ENCODE data around the gene DENND4A.
"Not testable (repeated sequence)": the region's sequence is repeated elsewhere in the genome, so short reads cannot be mapped to it uniquely, and the experiment has no call there.

Gene DENND4A

GRCh38 chr15:65818927-65819562, 27.0 kb upstream of the DENND4A start:
- DNase-seq = peak; percentile 29

DNA sequence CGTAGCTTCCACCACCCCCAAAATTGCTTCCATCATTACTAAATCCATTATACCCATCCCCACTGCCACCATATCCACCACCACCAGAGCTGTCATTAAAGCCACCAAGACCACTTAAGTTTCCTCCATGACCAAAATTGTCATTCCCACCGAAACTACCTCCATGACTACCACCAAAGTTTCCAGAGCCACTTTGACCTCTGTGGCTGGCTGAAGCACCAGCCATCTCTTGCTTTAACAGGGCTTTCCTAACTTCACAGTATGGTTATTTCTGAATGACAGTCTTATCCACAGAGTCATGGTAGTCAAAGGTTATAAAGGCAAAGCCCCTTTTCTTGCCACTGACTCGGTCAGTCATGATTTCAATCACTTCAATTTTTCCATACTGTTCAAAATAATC, 24.3 kb upstream of the DENND4A start:
- DNase-seq = no peak

DNA sequence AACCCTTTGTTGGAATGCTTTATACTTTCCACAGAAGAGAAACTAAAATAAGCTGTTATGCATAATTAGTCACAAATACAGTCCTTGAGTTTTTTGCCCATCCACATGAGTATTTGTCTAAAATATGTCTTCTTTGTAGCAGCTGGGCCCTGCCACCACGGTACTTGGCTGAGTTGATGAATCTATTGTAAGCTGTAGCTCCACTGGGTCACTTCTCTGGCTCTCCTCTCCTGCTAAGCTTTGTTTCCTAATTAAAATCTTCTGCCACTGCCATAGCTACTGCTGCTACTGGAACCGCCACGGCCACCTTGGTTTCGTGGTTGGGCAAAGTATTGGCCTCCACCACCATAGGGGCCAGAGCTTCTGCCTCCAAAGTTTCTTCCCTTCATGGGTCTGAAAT, 23.9 kb upstream of the DENND4A start:
- DNase-seq = not testable (repeated sequence)

GRCh38 chr15:65814271-65814670, 22.2 kb upstream of the DENND4A start:
- DNase-seq = not testable (repeated sequence)

- no peak for DNase-seq
These were observed 20.8 kb upstream of the DENND4A start for GRCh38 chr15:65812916-65813315.

- no peak for DNase-seq
These were observed 20.4 kb upstream of the DENND4A start for GRCh38 chr15:65812467-65812866.

GRCh38 chr15:65811835-65812234, 19.7 kb upstream of the DENND4A start:
- DNase-seq = no peak

DNA sequence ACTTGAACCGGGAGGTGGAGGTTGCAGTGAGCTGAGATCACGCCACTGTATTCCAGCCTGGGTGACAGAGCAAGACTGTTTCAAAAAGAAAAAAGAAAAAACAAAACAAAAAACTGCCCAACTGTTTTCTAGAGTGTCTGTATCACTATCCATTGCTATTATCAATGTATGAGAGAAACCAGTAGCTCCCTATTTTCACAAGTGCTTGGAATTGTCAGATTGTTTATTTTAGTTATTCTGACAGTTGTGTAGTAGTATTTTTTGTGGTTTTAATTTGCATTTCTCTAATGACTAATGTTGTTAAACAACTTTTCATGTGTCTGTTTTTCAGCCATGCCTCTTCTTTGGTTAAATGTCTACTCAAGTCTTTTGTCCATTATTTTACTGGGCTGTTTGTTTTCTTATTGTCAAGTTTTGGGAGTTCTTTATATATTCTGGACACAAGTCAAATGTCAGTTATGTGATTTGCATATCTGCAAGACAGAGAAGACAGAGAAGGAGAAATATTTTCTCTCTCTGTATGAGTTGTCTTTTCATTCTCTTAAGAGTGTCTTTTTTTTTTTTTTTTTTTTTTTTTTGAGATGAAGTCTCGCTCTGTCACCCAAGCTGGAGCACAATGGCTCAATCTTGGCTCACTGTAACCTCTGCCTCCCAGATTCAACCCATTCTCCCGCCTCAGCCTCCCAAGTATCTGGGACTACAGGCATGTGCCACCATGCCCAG, 19.1 kb upstream of the DENND4A start:
- not testable (repeated sequence) for DNase-seq

DNA sequence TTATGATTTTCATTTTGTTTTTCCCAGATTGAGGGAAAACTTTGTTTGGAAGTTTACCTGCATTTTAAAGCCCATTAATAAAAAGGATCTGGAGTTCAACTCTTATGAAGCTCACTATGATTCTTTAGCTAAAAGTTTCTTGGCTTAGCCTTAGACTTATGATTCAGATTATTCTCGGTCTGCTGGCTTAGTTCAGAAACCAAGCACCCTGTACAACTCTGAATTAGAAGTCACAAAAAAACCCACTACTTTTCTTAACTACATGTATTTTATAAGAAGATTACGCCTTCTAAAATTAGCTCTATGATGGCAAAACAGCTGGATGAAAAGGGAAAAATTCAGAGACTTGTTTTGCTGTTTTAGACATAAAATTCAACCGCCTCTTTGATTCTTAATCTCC, 14.3 kb upstream of the DENND4A start:
- no peak for DNase-seq

DNA sequence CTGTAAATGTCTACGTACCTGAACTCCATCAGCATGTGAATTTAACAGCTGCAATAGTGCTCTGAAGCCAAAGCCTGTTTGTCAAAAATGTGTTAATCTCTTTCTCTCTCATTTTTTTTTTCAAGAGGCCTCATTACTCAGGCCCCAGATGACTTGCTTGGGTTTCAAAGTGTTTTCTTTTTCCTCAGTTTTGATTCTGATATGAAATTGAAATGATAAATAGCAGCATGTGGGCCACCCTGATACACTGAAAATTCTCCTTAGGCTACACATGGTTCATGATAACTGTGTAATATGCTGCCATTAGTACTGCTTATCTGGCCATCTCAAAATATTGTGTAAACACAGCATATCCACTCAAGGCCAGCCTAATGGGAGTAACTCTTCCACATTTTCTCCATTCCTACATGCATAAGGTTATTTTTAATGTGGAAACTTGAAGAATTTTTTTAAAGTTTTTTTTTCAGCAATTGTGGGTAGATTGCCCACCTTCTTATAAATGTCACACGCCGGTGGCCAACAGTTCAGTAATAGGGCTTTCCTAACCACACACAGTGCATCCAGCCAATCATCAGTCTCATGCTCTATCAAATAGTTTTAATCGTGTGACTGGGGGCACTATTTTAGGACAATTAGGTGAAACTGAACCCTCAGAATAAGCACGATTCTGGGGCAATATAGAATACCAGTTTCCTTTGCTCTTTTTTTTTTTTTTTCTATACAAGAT, 13.1 kb upstream of the DENND4A start:
- DNase-seq = no peak

- DNase-seq = no peak
These were observed 12.3 kb upstream of the DENND4A start for GRCh38 chr15:65804252-65804931.

DNA sequence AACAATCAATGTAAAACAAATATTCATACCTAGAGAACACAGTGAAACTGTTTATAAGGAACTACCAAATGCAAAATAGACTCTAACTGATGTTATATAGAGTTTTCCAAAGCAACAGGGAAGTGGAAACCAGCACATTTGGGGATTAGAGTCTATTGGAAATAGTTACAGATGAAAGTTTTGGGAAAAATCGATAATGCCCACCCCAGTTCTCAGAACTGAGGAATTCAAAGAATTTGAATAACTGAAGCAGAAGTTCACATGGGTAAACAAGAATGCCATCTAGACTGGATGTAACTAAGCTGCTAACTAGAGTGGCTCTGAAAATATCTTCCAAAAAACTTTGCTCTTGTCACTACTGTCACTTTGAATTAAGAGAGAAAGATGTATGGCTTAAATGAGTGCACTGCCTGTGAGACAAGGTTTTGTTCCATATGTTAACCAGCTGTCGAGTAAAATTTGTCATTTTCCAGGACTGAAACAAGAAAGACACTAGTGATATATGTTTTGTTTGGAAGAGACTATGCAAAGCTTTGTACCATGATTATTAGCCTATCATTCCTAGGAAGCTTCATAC, 9.2 kb upstream of the DENND4A start:
- no peak for DNase-seq

DNA sequence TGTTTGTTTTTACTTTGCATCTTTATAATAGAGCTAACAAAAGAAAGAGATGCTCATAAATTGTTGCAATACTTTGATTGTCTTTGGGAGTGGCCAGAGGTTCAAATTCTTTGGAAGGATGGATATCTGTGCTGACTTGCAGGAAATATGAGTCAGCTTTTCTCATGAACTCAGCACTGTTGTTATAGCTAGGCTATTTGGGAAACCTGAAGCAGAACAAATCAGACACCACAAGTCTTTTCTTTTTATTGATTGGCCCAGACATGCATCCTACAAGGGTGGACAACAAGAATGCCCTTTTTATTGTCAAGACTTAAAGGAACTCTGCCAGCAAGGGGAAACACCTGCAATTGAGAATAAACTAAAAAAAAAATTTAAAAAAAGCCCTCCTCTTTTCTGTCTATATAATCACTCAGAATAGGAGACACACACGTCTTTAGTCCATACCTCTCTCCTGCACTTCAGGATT, 4.6 kb upstream of the DENND4A start:
- no peak for DNase-seq

- DNase-seq = no peak
These were observed 3.6 kb upstream of the DENND4A start for GRCh38 chr15:65795663-65796216.

DNA sequence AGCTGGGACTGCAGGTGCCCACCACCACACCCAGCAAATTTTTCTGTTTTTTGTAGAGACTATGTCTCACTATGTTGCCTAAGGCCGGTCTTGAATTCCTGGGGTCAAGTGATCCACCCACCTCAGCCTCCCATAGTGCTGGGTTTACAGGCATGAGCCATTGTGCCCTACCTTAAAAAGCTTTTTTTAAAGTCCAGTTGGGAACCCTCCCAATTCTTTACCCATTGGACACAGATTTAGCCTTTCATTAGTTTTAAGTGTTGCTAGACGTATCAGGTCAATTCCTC, 1.7 kb upstream of the DENND4A start:
- DNase-seq = no peak

- DNase-seq = no peak
These were observed 1.1 kb upstream of the DENND4A start for GRCh38 chr15:65792988-65793817.

GRCh38 chr15:65791335-65792137, 557 bp downstream of the DENND4A start:
- DNase-seq = no peak

GRCh38 chr15:65790694-65791334, 1.3 kb downstream of the DENND4A start:
- DNase-seq = no peak

DNA sequence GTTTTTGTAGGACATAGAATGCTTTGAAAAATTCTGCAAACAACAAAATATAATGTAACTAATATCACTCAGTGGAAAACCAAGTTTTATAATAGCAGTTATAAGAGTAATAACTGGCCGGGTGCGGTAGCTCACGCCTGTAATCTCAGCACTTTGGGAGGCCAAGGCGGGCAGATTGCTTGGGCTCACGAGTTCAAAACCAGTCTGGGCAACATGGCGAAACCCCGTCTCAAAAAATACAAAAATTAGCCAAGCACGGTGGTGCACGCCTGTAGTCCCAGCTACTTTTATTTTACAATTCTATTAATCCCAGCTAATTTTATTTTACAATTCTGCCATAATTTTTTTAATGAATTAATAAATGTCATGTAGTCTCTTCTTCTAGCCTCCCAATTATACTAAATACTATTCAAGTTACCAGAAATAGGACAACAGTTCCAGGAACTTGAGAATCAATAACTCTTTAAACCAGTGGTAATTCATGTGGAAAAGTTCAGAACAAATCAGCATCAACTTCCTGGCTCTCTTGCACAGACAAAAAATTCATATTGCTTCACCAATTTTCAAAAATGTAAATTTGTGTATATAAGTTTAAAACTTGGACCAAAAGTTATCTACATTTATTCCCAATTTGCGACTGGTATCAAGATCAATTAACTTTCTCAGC, 2.2 kb downstream of the DENND4A start:
- DNase-seq = no peak

GRCh38 chr15:65789105-65789504, 3.0 kb downstream of the DENND4A start:
- DNase-seq = no peak
